Measurements from ENCODE around the gene CCDC141. TPM values are rescaled to one million over a fixed set of nuclear protein-coding genes. Genes with fewer than 3 reads are reported as not detected.
"Not testable (repeated sequence)": the region's sequence is repeated elsewhere in the genome, so short reads cannot be mapped to it uniquely, and the experiment has no call there.

Gene CCDC141, protein sequence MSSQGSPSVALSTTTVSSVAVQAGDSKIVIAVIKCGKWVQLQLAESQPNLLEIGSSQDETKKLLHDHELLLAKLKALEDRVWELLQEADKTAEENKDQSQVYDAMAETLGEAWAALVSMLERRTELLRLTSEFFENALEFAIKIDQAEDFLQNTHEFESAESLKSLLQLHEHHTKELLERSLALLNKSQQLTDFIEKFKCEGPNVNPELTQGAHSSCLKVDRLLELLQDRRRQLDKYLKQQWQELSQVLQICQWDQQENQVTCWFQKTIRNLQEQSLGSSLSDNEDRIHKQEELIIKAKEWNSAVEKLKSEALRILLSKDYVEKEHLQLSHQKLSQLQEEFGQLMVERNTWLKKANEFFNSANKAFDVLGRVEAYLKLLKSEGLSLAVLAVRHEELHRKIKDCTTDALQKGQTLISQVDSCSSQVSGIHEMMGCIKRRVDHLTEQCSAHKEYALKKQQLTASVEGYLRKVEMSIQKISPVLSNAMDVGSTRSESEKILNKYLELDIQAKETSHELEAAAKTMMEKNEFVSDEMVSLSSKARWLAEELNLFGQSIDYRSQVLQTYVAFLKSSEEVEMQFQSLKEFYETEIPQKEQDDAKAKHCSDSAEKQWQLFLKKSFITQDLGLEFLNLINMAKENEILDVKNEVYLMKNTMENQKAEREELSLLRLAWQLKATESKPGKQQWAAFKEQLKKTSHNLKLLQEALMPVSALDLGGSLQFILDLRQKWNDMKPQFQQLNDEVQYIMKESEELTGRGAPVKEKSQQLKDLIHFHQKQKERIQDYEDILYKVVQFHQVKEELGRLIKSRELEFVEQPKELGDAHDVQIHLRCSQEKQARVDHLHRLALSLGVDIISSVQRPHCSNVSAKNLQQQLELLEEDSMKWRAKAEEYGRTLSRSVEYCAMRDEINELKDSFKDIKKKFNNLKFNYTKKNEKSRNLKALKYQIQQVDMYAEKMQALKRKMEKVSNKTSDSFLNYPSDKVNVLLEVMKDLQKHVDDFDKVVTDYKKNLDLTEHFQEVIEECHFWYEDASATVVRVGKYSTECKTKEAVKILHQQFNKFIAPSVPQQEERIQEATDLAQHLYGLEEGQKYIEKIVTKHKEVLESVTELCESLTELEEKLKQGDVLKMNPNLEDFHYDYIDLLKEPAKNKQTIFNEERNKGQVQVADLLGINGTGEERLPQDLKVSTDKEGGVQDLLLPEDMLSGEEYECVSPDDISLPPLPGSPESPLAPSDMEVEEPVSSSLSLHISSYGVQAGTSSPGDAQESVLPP (N-terminal part only)
- total RNA-seq: 116 TPM
- long read RNA-seq, full-length matches to known transcripts: 2 of 28 reads
- long read RNA-seq, partial matches to known transcripts: 24 of 28 reads
- long read RNA-seq, other reads (novel, unspliced or antisense): 2 of 28 reads

GRCh38 chr2:179049546-179050311, at the start of gene CCDC141:
Gene CCDC141, minus strand, starts transcription at chr2:179050137. Its CDS starts 196 bp downstream, at chr2:179049941.
- intact Hi-C loops (cut with DNase I): loop anchor here (5.0 kb wide), 1 partner anchor 78 kb away; no protein-coding TSS in a partner anchor
- DNase-seq (ENCODE audit: missing footprints) (no peak), ATAC-seq (peak; percentile 94)

DNA sequence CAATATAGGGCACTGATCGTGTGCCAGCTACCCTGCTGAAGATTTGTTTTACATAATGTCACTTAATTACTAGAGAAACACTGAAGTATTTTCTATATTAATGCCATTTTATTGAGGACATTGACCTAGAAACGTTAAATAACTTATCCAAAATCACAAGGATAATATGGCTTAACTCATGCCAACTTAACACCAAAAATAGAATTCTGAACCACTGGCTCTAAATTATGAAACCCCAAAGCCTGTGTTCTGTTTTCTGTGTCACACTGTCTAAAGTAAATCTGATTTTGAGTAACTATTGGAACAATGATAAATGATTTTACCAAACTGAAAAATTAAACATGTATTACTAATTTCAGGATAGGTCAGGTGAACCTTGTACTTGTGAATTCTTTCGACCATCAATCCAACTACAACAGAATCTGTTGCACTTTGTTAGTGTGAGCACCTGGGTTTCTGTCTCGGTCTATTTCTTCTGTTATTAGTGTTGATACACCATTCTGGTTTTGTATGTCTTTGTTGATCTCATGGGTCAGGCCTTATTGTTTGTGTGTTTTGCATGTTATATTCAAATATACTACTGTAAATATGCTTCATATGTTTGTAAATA, 48.2 kb upstream of the CCDC141 start:
- DNase-seq (ENCODE audit: missing footprints) (no peak), ATAC-seq (no peak)
- intact Hi-C loops (cut with DNase I): no loop called here

DNA sequence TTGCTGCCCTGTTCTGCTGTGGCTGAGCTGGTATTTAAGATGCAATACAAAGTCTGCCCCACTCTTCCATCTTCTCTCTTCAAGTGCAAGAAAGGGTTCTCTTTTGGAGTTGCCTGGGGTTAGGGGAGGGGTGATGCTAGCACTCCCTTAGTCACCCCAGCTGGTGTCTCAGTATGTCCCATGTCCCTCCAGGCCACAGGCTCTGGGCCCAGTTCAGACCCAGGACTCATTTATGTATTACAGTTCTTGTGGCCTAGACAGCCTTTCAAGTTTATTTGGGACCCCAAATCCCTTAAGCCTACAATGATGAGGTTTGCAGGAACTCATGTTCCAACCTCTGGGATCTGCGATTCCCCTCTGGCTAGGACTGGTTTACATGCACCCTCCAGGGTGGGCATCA, 47.2 kb upstream of the CCDC141 start:
- DNase-seq (ENCODE audit: missing footprints) (no peak), ATAC-seq (peak; percentile 28)
- intact Hi-C loops (cut with DNase I): no loop called here

- ATAC-seq (no peak), DNase-seq (ENCODE audit: missing footprints) (no peak)
- intact Hi-C loops (cut with DNase I): no loop called here
Observed at GRCh38 chr2:179096090-179096489, 46.2 kb upstream of the CCDC141 start.

GRCh38 chr2:179092912-179093311, 43.0 kb upstream of the CCDC141 start:
- intact Hi-C loops (cut with DNase I); ATAC-seq; DNase-seq (ENCODE audit: missing footprints): not testable (repeated sequence)

GRCh38 chr2:179082697-179083096, 32.8 kb upstream of the CCDC141 start:
- ATAC-seq (no peak), DNase-seq (ENCODE audit: missing footprints) (no peak)
- intact Hi-C loops (cut with DNase I): no loop called here

DNA sequence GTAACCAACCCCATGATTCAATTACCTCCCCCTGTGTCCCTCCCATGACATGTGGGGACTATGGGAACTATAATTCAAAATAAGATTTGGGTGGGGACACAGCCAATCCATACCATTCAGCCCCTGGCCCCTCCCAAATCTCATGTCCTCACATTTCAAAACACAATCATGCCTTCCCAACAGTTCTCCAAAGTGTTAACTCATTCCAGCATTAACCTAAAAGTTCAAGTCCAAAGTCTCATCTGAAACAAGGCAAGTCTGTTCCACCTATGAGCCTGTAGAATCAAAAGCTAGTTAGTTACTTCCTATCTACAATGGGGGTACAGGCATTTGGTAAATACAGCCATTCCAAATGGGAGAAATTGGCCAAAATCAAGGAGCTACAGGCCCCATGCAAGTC, 32.0 kb upstream of the CCDC141 start:
- no peak for DNase-seq (ENCODE audit: missing footprints)
- intact Hi-C loops (cut with DNase I): no loop called here
- ATAC-seq: no peak

- intact Hi-C loops (cut with DNase I): no loop called here
- no peak for ATAC-seq
- no peak for DNase-seq (ENCODE audit: missing footprints)
Observed at GRCh38 chr2:179072527-179072926, 22.6 kb upstream of the CCDC141 start.

- intact Hi-C loops (cut with DNase I): no loop called here
- no peak for DNase-seq (ENCODE audit: missing footprints)
- ATAC-seq: no peak
Observed at GRCh38 chr2:179071810-179072355, 21.9 kb upstream of the CCDC141 start.

DNA sequence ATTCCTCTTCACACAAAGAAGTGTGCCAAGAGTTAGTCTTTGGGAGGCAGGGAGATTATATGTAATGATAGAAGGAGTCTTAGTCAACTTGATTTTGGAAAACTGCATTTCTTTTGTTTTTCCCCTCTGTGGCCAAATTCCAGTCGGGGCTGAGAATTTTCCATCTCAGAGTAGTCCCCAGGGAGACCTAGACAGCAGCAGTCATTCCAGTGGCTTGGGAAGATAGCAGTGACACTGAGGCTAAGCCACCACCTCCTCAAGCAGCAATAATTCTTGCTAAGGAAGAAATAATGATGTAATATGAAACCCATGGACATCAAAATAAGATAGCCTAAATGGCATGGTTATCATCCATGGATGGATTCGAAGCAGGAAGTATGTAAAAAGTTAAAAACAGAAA, 21.0 kb upstream of the CCDC141 start:
- intact Hi-C loops (cut with DNase I): no loop called here
- no peak for ATAC-seq
- no peak for DNase-seq (ENCODE audit: missing footprints)

DNA sequence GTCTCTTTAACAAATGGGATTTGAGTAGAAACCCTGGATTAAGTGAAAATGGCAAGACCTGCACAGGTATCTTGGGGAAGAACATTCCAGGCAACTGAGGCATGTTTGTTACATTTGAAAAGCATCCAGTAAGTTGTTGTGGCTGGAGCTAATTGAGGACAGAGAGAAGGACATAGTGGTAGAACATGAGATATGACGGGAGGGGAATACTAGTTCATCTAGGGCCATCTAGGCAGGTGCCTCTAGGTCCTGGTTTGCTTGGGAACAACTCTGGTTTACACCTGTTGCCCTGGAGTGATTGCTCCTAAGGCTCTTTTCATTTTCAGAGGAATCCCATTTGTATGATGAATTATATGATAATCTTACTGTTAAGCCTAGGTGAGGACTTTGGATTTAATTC, 19.7 kb upstream of the CCDC141 start:
- ATAC-seq (no peak), DNase-seq (ENCODE audit: missing footprints) (no peak)
- intact Hi-C loops (cut with DNase I): no loop called here

DNA sequence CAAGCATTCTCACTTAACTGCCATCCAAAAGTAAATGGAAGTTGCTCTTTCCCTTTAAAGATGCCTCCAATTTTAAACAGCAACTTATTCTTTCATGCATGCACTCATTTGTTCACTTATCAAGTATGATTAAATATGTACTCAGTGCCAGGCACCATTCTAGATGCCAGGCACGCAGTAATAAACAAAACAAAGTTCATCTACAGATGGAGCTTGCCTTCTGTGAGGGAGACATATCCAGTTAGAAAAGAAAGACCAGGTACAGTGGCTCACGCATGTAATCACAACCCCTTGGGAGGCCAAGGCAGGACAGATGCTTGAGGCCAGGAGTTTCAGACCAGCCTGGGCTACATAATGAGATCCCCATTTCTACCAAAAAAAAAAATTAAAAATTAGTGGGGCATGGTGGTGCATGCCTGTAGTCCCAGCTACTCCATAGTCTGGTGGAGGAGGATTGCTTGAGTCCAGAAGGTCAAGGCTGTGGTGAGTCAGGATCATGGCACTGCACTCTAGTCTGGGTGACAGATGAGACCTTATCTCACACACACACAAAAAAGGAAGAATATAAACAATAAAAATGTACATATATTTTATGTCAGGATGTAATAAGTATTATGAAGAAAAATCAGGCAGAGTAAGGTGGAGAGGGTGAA, 19.2 kb upstream of the CCDC141 start:
- ATAC-seq (peak; percentile 52), DNase-seq (ENCODE audit: missing footprints) (no peak)
- intact Hi-C loops (cut with DNase I): no loop called here

GRCh38 chr2:179059026-179059700, 9.2 kb upstream of the CCDC141 start:
- DNase-seq (ENCODE audit: missing footprints) (no peak), ATAC-seq (no peak)
- intact Hi-C loops (cut with DNase I): no loop called here

DNA sequence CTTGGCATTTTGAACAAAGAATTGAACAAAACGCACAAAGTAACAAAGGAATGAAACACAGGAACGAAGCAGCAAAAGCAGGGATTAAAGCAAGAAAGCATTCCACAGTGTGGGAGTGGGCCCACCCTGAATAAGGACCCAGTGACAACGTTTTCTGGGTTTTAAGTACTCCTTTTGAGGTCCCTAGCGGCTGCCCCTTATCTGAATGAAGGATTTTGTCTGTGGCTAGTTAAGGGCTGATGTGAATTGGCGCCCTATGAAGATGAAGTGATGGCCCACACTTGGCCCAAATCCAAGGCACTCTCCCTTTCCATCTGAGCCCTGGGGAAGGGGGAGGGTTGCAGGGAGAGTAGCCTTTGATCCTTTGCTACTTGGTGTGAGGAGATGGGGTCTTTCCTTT, 7.8 kb upstream of the CCDC141 start:
- ATAC-seq: no peak
- DNase-seq (ENCODE audit: missing footprints): no peak
- intact Hi-C loops (cut with DNase I): no loop called here

DNA sequence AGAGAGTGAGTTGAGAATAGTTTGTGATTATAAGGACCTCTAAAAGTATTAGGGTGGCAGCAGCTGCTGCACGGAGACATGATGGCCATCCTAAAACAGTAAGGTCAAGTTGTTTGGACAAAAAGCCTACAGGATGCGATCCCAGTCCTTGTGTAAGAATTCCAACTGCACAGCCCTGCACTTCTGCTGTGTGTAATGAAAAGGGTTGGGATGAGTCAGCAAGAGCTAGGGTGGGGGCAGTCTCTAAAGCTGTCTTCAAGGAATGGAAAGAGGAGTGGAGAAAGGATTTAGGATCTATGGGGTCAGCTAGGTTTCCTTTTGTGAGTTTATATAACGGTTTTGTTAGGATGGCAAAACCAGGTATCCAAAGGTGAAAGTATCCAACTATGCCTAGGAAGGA, 3.6 kb upstream of the CCDC141 start:
- intact Hi-C loops (cut with DNase I); DNase-seq (ENCODE audit: missing footprints); ATAC-seq: not testable (repeated sequence)

DNA sequence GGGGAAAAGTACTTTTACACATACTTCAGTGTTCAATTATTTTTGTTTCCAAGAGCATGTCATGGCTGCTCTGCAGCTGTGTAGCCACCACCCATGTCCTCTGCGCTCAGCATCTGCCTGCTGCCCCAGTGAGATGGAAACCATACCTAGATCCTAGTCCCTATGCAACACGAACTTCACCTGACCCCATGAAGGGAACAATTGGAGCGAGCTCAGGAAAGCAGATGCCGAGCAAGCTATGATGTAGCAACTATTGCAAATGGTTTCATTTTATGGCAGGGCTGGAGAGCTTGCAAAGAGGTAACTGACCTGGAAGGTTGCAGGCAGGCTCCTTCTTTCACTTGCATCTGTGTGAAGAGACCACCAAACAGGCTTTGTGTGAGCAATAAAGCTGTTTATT, 1.3 kb upstream of the CCDC141 start:
- no peak for DNase-seq (ENCODE audit: missing footprints)
- ATAC-seq: peak; percentile 17
- intact Hi-C loops (cut with DNase I): no loop called here

Measured in Right ventricle myocardium inferior (tissue), 1 donor.